22Rv1 (cell line): ENCODE data around the gene HAO1.
"Not testable (repeated sequence)": the region's sequence is repeated elsewhere in the genome, so short reads cannot be mapped to it uniquely, and the experiment has no call there.

Experiments used
- ZFX ChIP-seq: fragments of 450-650 bp; IDR thresholded peaks from 2 replicates; pipeline ENCODE4 v1.6.1; 2017; ENCODE audit warnings: antibody characterized with exemption, borderline replicate concordance
- TF ChIP-seq, protein P1 (sequence below): fragments of 450-650 bp; IDR thresholded peaks from 2 replicates; pipeline ENCODE4 v1.5.1; 2017; ENCODE audit warnings: mild to moderate bottlenecking

- TF ChIP-seq, protein P1, sequence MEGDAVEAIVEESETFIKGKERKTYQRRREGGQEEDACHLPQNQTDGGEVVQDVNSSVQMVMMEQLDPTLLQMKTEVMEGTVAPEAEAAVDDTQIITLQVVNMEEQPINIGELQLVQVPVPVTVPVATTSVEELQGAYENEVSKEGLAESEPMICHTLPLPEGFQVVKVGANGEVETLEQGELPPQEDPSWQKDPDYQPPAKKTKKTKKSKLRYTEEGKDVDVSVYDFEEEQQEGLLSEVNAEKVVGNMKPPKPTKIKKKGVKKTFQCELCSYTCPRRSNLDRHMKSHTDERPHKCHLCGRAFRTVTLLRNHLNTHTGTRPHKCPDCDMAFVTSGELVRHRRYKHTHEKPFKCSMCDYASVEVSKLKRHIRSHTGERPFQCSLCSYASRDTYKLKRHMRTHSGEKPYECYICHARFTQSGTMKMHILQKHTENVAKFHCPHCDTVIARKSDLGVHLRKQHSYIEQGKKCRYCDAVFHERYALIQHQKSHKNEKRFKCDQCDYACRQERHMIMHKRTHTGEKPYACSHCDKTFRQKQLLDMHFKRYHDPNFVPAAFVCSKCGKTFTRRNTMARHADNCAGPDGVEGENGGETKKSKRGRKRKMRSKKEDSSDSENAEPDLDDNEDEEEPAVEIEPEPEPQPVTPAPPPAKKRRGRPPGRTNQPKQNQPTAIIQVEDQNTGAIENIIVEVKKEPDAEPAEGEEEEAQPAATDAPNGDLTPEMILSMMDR = not testable (repeated sequence)
- TF ChIP-seq ZFX = not testable (repeated sequence)
Observed at GRCh38 chr20:7956561-7956960, 16.3 kb upstream of the HAO1 start.
